Left lung (tissue), 10 donors: ENCODE data around the gene KCNQ1OT1. TPM values are rescaled to one million over a fixed set of nuclear protein-coding genes. Genes with fewer than 3 reads are reported as not detected.

Source experiments
- ATAC-seq: fragments of 200-7000 bp; cut with Tn5 transposase; one replicate; pipeline ENCODE4 v1.9.1; 2020; ENCODE audit warnings: moderate library complexity
- DNase-seq, 4 donors: peaks; one replicate each; pipeline ENCODE4 v3.0.0-alpha.2; 2013 to 2020
- H3K27ac ChIP-seq, 2 donors: fragments of 200-600 bp; sonication (generic) in 1 of 2; one replicate each; pipeline versions ENCODE4 v1.5.0 to v1.8.0; 2020 to 2021
- H3K27me3 ChIP-seq, 2 donors: fragments of 200-600 bp; sonication (generic) in 1 of 2; one replicate each; pipeline versions ENCODE4 v1.5.0 to v1.8.0; 2020 to 2021
- H3K36me3 ChIP-seq, 2 donors: fragments of 200-600 bp; sonication (generic) in 1 of 2; one replicate each; pipeline versions ENCODE4 v1.5.0 to v1.8.0; 2020 to 2021
- H3K4me1 ChIP-seq, 2 donors: fragments of 200-600 bp; one replicate each; pipeline ENCODE4 v1.8.0; 2021
- H3K4me3 ChIP-seq, 2 donors: fragments of 200-600 bp; sonication (generic) in 1 of 2; one replicate each; pipeline versions ENCODE4 v1.5.0 to v1.8.0; 2020 to 2021; ENCODE audit warnings: mild to moderate bottlenecking in 1 of 2
- H3K9me3 ChIP-seq, 2 donors: fragments of 200-600 bp; sonication (generic) in 1 of 2; one replicate each; pipeline versions ENCODE4 v1.5.0 to v1.8.0; 2020 to 2021
- intact Hi-C, 2 donors: fragments of 100-400 bp; cut with DNase I; formaldehyde crosslinking; loops; one replicate each; pipeline versions ENCODE4 v1.11.2 to v1.14.2; 2022
- polyA plus RNA-seq, 6 donors: library from polyadenylated mRNA; unstranded; fragments of 120-200 nt; gene quantifications; one replicate each; pipeline ENCODE4 v1.2.1, GENCODE V29; 2013; ENCODE audit not compliant: insufficient read length in 6 of 6
- total RNA-seq, 2 donors: library from RNA; stranded (reverse); fragmentation: NEBNext Ultra II Directional; extraction: Animal tissue kit (Norgen Biotek cat#: 25700); gene quantifications; one replicate each; pipeline ENCODE4 v1.2.1, GENCODE V29; 2021
- TF ChIP-seq, protein P1 (sequence below), 2 donors: fragments of 200-600 bp; sonication (generic) in 1 of 2; IDR thresholded peaks; one replicate each; pipeline versions ENCODE4 v1.5.0 to v1.8.0; 2021; ENCODE audit warnings: antibody characterized with exemption in 2 of 2
- donor health status: DM: no; HTN: yes; CAD: no.
- donor health status: DM: no; HTN: no; CAD: no.

Gene KCNQ1OT1
- total and polyA plus RNA-seq, 8 donors, result 1.9 to 2.9 (median 2.7) TPM

DNA sequence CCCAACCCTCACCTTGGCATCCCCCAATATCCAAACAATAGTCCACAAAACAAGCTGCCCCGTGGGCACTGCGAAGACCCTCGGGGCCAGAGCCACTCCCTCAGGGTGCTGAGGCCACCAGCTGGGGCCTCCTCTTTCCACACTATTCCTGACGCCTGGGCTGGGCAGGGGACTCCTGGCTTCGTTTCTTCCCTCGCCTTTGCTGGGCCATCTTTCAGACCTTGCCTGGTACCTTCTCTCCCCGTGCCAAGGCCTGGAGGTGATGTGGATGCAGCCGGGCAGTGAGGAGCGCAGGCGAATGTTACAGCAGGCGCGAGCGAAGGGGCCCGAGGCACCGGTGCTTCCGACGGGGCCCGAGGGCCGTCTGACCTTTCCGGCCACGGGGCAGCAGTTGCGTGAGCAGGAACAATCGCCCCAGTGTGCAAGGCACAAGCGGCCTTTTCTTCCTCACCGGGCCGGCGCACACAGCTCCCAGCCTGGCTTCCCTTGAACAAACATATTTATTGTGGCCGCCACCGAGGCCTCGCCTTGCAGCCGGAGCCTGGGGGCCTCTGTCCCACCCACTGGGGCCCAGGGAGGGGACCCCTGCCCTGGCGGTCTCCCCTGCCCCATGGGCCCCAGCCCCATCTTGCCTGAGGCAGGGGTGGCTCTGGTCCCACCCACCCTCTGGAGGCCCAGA, 32.6 kb upstream of the KCNQ1OT1 start:
- no peaks in the 10 kb centered on the region for H3K36me3 ChIP-seq
- H3K9me3 ChIP-seq, result no peaks in the 10 kb centered on the region
- no peaks in the 10 kb centered on the region for H3K4me1 ChIP-seq
- TF ChIP-seq, protein P1, sequence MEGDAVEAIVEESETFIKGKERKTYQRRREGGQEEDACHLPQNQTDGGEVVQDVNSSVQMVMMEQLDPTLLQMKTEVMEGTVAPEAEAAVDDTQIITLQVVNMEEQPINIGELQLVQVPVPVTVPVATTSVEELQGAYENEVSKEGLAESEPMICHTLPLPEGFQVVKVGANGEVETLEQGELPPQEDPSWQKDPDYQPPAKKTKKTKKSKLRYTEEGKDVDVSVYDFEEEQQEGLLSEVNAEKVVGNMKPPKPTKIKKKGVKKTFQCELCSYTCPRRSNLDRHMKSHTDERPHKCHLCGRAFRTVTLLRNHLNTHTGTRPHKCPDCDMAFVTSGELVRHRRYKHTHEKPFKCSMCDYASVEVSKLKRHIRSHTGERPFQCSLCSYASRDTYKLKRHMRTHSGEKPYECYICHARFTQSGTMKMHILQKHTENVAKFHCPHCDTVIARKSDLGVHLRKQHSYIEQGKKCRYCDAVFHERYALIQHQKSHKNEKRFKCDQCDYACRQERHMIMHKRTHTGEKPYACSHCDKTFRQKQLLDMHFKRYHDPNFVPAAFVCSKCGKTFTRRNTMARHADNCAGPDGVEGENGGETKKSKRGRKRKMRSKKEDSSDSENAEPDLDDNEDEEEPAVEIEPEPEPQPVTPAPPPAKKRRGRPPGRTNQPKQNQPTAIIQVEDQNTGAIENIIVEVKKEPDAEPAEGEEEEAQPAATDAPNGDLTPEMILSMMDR (IDR thresholded peaks at IDR 0.05), result no peak
- DNase-seq (peak in 1 of 4 donors; percentile 72), ATAC-seq (no peak)
- no peak overlapping the region for H3K27ac ChIP-seq
- intact Hi-C loops, result no loop called here
- H3K27me3 ChIP-seq, result no peaks in the 10 kb centered on the region
- no peak overlapping the region for H3K4me3 ChIP-seq

DNA sequence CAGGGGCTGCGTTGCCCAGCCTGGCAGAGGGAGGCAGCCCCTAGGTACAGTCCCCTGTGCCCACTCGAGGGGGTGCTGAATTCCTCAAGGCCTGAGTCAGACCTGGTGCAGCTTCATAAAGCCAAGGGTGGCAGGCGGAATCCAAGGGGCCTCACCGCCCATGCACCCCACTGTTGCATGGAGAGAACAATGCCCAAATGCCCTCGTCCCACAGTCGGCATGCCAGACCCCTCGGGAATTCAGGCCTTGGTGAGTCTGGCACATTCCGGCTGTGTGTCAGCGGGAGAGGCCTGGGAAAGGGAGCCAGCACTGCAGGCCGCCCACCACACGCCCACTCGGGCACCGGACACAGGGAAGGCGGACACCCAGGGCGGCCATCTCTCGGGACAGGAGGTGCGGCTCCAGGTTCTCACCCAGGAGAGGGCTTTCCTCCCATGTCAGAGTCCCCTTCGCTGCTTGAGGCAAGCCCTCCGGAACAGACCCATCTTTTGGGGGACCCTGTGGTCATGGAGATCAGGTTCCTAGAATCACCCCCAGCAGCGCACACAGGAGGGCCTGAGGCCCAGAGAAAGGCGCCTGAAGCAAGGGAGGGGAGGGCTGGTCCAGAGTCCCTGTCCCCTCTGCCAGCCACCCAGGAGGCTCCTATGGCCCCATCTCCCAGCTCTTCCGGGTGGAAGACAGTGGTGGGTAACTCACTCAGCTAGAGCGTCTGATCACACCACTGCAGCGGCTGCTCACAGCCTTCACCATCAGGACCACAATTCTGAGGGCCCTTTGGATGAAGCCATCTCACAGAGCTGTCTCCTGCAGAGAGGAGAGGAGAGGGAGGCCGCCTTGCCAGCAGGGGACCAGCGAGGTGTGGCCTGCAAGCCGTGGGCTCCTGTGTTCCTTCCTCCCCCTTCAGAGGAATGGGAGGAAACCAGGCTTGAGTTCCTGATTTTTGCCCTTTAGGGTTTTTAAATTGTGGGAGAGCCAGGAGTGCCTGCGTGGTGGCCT, 31.6 kb upstream of the KCNQ1OT1 start:
- H3K4me1 ChIP-seq, result no peaks in the 10 kb centered on the region
- no peak for ATAC-seq
- no peaks in the 10 kb centered on the region for H3K9me3 ChIP-seq

DNA sequence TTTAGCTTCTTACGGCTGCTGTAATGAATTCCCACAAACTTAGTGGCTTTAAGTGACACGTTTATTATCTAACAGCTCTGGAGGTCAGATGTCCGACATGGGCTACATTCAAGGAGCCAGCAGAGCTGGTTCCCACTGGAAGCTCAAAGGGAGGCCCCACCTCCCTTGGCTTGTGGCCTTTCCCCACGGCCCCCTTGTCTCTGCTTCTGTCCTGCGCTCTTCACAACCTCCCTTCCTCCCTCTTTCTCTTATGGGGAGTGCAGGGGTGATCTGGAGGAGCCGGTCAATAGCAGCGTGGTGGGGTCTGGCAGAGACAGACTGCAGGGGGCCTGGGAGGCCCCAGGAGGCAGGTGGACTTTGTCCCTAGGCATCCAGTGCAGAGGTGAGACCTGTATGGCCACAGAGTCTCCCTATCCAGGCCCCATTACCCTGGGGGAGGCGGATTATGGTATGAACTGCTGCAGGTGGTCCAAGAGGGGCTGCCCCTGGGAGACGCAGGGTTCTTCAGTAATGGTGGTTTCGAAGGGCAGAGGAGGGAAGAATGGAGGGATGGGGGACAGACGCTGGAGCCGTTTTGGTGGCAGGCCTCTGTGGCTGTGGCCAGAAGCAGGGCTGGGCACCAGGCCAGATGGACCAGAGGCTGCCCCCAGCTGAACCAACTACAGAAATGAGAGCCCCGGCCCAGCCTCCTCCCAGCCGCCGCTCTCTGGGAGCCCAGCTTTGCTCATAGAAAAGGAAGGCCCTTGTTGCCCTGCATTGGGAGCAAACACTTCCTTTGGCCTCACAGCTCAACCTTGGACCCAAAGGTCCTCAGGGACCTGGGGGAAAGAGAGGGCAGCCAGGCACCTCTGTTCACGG, 30.7 kb upstream of the KCNQ1OT1 start:
- no peak for ATAC-seq
- H3K36me3 ChIP-seq, result no peaks in the 10 kb centered on the region
- H3K4me3 ChIP-seq, result no peak overlapping the region
- TF ChIP-seq, protein P1 (IDR thresholded peaks at IDR 0.05), result no peak
- H3K9me3 ChIP-seq, result no peaks in the 10 kb centered on the region
- no peak overlapping the region for H3K27ac ChIP-seq
- DNase-seq, result peak in 1 of 4 donors; percentile 45
- H3K4me1 ChIP-seq, result no peaks in the 10 kb centered on the region
- intact Hi-C loops, result no loop called here
- H3K27me3 ChIP-seq, result no peaks in the 10 kb centered on the region

More for the DNA sequence above, 31.6 kb upstream of the KCNQ1OT1 start:
- DNase-seq, result no peak
- Histone ChIP-seq H3K36me3 (no peaks in the 10 kb centered on the region), H3K27ac (no peak overlapping the region), H3K27me3 (no peaks in the 10 kb centered on the region), H3K4me3 (no peak overlapping the region)
- TF ChIP-seq, protein P1 (IDR thresholded peaks at IDR 0.05), result no peak
- intact Hi-C loops, result no loop called here

DNA sequence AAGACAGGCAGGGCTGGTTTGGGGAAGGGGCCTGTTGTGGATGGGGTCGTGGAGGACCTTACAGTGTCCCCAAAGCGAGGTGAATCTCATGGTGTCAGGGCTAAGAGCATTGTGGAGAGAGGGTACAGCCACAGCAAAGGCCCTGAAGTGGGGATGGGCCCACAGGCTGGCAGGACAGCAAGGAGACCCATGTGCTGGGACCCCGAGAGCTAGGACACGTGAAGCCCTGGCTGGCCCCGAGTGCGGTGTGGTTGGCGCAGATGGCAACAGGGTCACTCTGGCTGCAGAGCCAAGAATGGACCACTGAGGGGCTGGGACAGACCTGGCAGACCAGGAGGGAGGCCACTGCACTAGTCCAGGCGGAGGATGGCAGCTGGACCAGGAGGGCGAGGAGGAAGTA, 30.0 kb upstream of the KCNQ1OT1 start:
- Histone ChIP-seq H3K4me1 (no peaks in the 10 kb centered on the region), H3K27ac (no peak overlapping the region), H3K4me3 (no peak overlapping the region), H3K27me3 (no peaks in the 10 kb centered on the region), H3K36me3 (no peaks in the 10 kb centered on the region), H3K9me3 (no peaks in the 10 kb centered on the region)
- ATAC-seq (no peak), DNase-seq (no peak)
- intact Hi-C loops, result no loop called here
- TF ChIP-seq, protein P1 (IDR thresholded peaks at IDR 0.05), result no peak
